Activated CD4-positive, alpha-beta T cell treated with anti-CD3 and anti-CD28 coated beads, Interleukin-2, amount 10 ng/mL, durations not matched to agents 24 days and 14 days (primary cell): ENCODE results near the gene NEURL1. TPM values are rescaled to one million over a fixed set of nuclear protein-coding genes. Genes with fewer than 3 reads are reported as not detected.
"Not testable (repeated sequence)": the region's sequence is repeated elsewhere in the genome, so short reads cannot be mapped to it uniquely, and the experiment has no call there.

Experiments used
- DNase-seq: peaks from one replicate; pipeline ENCODE4 v3.0.0; 2022
- H3K27ac Mint-ChIP-seq: one replicate; pipeline ENCODE4 v1.8.0; 2022; ENCODE audit warnings: mild to moderate bottlenecking, mixed read lengths
- H3K27me3 Mint-ChIP-seq: one replicate; pipeline ENCODE4 v1.8.0; 2022; ENCODE audit warnings: mixed read lengths
- H3K36me3 Mint-ChIP-seq: one replicate; pipeline ENCODE4 v1.8.0; 2022; ENCODE audit warnings: low read depth, mild to moderate bottlenecking, mixed read lengths
- H3K4me1 Mint-ChIP-seq: one replicate; pipeline ENCODE4 v1.8.0; 2021; ENCODE audit warnings: mixed read lengths
- H3K4me3 Mint-ChIP-seq: one replicate; pipeline ENCODE4 v1.8.0; 2022; ENCODE audit warnings: mild to moderate bottlenecking, moderate library complexity, mixed read lengths
- H3K9me3 Mint-ChIP-seq: one replicate; pipeline ENCODE4 v1.8.0; 2021; ENCODE audit warnings: mixed read lengths
- intact Hi-C: fragments of 100-400 bp; cut with micrococcal nuclease; formaldehyde crosslinking; loops from one replicate; pipeline ENCODE4 v1.15.1; 2023
- total RNA-seq: library from RNA; stranded (reverse); gene quantifications from 2 replicates; pipeline ENCODE4 v1.2.3, GENCODE V29; 2022

The NEURL1 gene
- total RNA-seq, 1 donor from 2014 or later, result 2.8 TPM

DNA sequence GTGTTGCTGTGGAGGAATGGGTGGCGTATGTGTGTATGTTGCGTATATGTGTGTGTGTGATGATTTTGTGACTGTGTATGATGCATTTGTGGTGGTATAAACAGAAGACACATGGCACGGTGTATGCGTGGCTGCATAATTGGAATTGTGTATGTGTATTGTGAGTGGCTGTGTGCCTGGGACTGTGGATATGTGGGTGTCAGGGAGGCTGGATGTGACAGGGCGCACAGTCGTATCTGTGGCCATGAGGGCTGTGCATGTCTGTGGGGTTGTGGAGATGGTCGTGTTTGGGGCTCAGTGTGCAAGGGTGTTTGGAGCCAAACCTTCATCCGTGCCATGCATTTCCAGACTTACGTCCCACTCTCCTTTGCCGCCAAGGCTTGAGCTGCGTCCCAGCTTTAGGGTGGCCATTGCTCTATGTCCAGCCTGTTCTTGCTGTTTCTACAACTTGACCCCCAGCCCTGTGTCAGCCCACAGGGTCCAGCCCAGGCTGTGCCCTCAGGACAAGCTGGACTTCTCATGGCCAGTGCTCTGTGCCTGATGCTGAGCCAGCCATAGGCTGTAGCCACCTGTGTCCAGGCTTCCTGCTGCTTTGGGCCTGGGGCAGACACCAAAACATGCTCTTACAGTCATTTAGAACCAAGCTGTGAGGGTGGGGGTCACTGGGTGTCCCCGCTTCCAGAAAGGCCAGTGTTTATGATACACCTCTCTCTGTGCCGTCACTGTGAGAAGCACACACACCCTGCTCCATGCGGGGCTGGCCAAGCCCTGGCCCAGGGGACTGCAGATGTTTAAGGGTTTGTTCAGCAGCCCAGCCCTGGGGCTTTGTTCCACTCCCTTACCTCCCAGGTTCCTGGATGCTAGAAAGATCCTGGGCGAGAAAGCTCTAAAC, 127.6 kb downstream of the NEURL1 start:
- no peak for DNase-seq
- Mint-ChIP-seq H3K27me3 (no peaks in the 10 kb centered on the region), H3K4me1 (no peaks in the 10 kb centered on the region), H3K4me3 (no peak overlapping the region), H3K36me3 (peaks cover 1% of the 10 kb centered on the region), H3K27ac (no peak overlapping the region), H3K9me3 (no peaks in the 10 kb centered on the region)
- intact Hi-C loops, result no loop called here

DNA sequence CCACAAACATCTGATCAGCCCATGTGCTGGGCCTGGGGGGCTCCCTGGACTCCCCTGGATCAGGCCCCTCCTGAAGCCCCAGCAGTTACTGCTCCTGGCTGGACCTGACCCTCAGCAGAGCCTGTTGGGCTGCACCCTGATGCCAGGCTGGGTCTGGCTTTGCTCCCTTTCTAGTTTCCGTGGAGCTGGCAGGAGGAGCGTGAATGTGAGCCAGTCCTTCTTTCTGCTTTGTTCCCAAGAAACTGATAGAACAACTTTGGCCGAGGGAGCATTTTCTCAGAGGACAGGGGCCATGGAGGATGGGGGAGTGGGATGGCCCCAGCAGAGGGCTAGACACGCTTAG, 128.2 kb downstream of the NEURL1 start:
- no peaks in the 10 kb centered on the region for H3K4me1 Mint-ChIP-seq
- no peaks in the 10 kb centered on the region for H3K27me3 Mint-ChIP-seq
- H3K4me3 Mint-ChIP-seq, result no peak overlapping the region
- H3K36me3 Mint-ChIP-seq, result peaks cover 1% of the 10 kb centered on the region
- H3K9me3 Mint-ChIP-seq, result no peaks in the 10 kb centered on the region
- DNase-seq, result no peak
- no peak overlapping the region for H3K27ac Mint-ChIP-seq
- intact Hi-C loops, result no loop called here

DNA sequence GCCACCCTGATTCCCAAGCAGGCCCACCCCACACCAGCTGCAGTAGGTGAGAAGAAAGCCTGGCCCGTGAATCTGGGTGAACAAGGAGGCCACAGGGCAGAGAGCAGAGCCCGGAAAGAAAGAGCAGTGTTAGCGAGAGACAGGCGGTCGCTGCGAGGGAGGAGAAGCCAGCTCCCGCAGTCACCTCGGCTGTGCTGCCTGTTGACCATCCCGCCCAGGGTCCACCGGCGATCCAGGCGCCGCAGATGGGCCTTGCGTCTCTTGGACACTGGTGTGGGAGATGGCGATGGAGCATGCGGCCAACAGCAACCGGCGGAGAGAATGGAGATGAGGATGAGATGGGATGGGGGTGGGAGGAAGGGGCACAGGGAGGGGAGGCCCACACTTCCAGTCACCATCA, 128.8 kb downstream of the NEURL1 start:
- H3K27me3 Mint-ChIP-seq, result no peaks in the 10 kb centered on the region
- no peaks in the 10 kb centered on the region for H3K4me1 Mint-ChIP-seq
- intact Hi-C loops, result no loop called here
- H3K4me3 Mint-ChIP-seq, result no peak overlapping the region
- no peak overlapping the region for H3K27ac Mint-ChIP-seq
- DNase-seq, result no peak
- H3K36me3 Mint-ChIP-seq, result peaks cover 1% of the 10 kb centered on the region
- no peaks in the 10 kb centered on the region for H3K9me3 Mint-ChIP-seq

DNA sequence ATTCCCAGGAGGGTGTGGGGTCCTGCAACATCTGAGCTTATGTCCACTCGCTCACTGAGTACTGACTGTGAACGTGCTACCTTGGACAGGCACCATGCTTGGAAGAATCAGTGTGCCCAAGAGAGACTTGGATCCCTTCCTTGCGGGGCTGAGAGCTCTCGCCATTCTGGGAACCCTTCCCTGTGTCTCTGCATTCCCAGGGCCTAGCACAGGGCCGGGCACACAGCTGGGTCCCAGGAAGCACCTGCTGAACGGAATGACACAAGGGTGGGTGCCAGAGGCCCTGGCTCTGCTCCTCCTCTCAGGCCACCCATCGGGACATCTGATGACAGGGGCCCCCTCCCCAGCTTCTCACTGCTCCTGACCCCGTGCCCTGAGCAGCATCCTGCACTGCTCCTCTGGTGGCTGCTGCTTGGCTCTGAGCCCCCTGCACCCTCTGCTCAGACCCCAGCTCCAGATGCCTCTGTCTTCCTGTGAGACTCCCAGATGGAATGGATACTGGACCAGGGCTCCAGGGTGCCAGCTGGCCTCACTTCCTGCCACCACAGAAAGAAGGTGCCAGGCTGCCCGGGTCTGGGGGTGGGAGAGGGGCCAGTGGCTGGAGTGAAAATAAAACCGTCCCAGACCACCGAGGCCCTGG, 129.6 kb downstream of the NEURL1 start:
- no peak overlapping the region for H3K27ac Mint-ChIP-seq
- DNase-seq, result no peak
- H3K9me3 Mint-ChIP-seq, result no peaks in the 10 kb centered on the region
- H3K4me1 Mint-ChIP-seq, result no peaks in the 10 kb centered on the region
- H3K36me3 Mint-ChIP-seq, result peaks cover 3% of the 10 kb centered on the region
- H3K27me3 Mint-ChIP-seq, result no peaks in the 10 kb centered on the region
- H3K4me3 Mint-ChIP-seq, result no peak overlapping the region
- intact Hi-C loops, result no loop called here

DNA sequence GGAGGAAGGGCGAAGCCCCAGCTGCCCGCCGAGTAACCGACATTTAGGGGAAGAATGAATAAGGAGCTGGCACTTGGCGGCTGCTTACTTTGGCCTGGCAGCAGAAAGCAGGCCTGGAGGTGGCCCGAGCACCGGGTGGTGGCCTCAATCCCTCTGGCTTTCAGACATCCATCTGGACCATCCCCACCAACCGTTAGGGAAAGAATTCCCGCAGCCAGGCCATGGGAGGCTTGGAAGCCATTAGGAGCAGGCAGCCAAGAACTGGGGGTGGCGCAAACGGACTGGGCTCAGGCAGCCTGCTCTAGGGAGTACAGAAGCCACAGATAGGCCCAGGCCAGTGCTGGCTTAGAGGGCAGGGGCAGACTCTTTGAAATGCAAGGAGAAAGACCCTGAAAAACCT, 132.7 kb downstream of the NEURL1 start:
- Mint-ChIP-seq H3K4me3 (no peak overlapping the region), H3K27ac (no peak overlapping the region), H3K27me3 (no peaks in the 10 kb centered on the region), H3K36me3 (peaks cover 2% of the 10 kb centered on the region), H3K9me3 (no peaks in the 10 kb centered on the region), H3K4me1 (peaks cover 2% of the 10 kb centered on the region)
- intact Hi-C loops, result no loop called here
- no peak for DNase-seq

DNA sequence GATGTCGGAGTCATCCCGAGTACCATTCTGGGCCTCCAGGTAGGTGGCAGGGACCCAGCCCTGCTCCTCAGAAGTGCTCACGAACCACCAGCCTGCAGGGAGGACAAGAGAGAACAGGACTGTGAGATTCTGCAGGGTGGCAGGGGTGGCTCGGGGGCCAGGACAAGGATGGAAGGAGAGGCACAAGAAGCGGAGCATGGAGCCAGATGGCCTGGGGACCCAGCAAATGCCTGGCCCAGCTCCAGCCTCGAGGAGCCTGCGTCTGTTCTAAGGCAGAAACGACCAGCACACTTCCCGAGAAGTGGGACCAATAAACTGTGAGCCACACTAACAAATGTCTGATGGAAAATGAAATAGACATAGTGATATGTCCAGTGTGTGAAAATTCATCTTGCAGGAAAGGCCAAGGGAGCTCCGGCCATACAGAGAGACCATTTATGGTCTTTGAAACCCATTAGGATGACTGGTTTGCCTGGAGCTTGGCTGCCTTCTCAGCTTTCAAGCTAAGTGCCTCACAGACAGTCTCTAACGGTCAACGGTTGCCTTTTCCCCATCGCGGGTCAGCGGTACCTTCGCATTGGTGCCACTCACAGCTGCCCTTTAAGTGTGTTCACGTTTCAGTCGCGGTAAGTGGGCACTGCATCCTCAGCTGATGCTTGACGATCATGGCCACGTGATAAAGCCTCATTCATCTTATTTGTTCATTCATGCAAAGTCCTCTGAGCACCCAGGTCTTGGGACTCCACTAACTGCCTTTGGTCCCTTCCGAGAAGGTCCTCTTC, 133.8 kb downstream of the NEURL1 start:
- Mint-ChIP-seq H3K27ac (no peak overlapping the region), H3K36me3 (peaks cover 2% of the 10 kb centered on the region), H3K4me3 (no peak overlapping the region), H3K27me3 (no peaks in the 10 kb centered on the region), H3K4me1 (peaks cover 2% of the 10 kb centered on the region), H3K9me3 (no peaks in the 10 kb centered on the region)
- no peak for DNase-seq
- intact Hi-C loops, result no loop called here

DNA sequence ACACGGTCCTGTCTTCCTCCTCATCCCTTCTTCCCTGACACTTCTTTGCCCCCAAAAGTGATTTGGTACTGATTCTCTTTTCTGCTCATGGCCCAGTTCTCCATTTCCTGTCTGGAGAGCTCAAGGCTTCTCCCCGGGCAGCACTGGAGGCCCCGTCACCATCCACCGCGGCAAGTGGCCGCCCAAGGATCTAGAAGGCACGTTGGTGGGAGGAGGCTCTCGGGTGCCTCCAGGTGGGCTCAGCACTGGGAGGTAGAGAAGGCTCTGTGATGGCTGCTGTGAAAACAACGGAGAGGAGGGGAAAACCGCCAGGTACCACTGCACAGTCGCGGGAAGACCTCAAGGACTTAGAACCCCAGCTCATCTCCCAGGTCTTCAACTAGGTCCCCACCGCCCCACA, 134.4 kb downstream of the NEURL1 start:
- H3K4me1 Mint-ChIP-seq, result peaks cover 2% of the 10 kb centered on the region
- H3K4me3 Mint-ChIP-seq, result no peak overlapping the region
- H3K27ac Mint-ChIP-seq, result no peak overlapping the region
- no peaks in the 10 kb centered on the region for H3K9me3 Mint-ChIP-seq
- H3K36me3 Mint-ChIP-seq, result peaks cover 2% of the 10 kb centered on the region
- DNase-seq, result no peak
- H3K27me3 Mint-ChIP-seq, result no peaks in the 10 kb centered on the region
- intact Hi-C loops, result no loop called here

DNA sequence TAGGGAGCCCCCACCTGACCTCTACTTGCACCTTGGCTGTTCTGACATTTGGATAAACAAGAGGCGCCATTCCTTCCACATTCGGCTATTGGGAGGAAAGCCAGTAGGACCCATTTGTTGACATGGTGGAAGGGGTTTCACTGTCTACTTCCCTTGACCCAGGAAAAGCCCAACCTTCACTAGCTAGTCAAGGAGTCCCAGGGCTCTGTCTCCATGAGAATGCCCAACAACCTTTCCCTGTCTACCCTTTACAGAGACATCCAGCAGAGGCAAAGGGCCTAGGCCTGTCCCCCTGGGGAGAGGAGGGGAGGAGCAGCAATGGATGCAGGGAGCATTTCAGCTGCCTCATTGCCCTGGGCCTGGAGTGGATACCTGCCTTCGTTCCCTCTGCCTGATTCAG, 136.1 kb downstream of the NEURL1 start:
- Mint-ChIP-seq H3K36me3 (peaks cover 2% of the 10 kb centered on the region), H3K27ac (no peak overlapping the region), H3K9me3 (no peaks in the 10 kb centered on the region), H3K27me3 (no peaks in the 10 kb centered on the region), H3K4me1 (peaks cover 2% of the 10 kb centered on the region), H3K4me3 (no peak overlapping the region)
- intact Hi-C loops, result no loop called here
- no peak for DNase-seq

DNA sequence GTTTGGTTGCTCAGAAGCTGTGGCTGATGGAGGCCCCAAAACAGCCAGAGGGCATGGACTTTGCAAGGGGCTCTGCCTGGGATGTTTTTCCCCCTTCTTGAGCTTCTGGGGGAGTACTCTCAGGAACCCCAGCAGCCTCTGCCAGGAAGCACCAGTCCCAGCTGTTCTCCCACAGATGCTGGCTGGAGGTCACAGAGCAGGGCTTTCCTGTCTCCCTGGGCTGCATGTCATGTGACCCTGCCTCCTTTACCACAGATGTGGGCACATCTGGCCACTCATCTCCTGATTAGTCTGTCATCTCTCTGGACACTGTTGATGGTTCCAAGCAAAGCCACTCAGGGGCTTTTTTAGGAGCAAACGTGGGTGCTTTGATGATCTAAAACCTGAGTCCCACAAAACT, 136.7 kb downstream of the NEURL1 start:
- Mint-ChIP-seq H3K4me3 (no peak overlapping the region), H3K27me3 (no peaks in the 10 kb centered on the region), H3K4me1 (peaks cover 5% of the 10 kb centered on the region), H3K36me3 (peaks cover 2% of the 10 kb centered on the region), H3K9me3 (no peaks in the 10 kb centered on the region), H3K27ac (no peak overlapping the region)
- intact Hi-C loops, result no loop called here
- DNase-seq, result no peak

DNA sequence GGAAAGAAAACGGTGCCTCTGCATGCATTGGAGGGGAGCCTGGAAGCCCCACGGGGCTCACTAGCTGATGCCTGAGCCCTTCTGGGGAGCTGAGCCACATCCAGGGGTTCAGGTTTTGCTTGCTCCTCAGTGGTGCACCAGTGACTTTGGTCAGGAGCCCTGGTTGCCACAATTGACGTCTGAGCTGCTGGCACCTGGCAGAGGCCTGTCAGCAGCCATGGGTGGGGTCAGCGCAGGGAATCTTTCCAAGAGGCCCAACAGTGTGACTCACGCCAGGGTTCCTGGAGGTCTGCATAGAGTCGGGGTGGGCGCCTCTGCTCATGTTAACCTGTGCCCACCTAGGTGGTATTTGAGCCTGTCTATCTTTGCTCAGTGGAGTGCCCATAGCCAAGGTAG, 138.7 kb downstream of the NEURL1 start:
- DNase-seq, result no peak
- H3K4me3 Mint-ChIP-seq, result no peak overlapping the region
- peaks cover 2% of the 10 kb centered on the region for H3K36me3 Mint-ChIP-seq
- peaks cover 5% of the 10 kb centered on the region for H3K4me1 Mint-ChIP-seq
- no peak overlapping the region for H3K27ac Mint-ChIP-seq
- no peaks in the 10 kb centered on the region for H3K27me3 Mint-ChIP-seq
- no peaks in the 10 kb centered on the region for H3K9me3 Mint-ChIP-seq
- intact Hi-C loops, result no loop called here

DNA sequence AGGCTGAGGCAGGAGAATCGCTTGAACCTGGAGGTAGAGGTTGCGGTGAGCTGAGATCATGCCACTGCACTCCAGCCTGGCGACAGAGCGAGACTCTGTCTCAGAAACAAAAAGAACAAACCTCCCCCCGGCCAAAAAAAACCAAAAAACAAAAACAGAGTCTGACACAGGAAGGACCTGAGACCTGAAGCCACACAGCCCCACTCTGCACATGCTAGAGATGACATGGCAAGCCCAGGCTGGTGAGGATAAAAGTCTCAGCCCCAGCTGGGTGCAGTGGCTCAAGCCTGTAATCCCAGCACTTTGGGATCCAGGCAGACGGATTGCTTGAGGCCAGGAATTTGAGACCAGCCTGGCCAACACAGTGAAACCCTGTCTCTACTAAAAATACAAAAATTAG, 139.4 kb downstream of the NEURL1 start:
- H3K4me1 Mint-ChIP-seq, H3K27ac Mint-ChIP-seq, H3K9me3 Mint-ChIP-seq, H3K36me3 Mint-ChIP-seq, intact Hi-C loops, DNase-seq, H3K4me3 Mint-ChIP-seq, H3K27me3 Mint-ChIP-seq: not testable (repeated sequence)

DNA sequence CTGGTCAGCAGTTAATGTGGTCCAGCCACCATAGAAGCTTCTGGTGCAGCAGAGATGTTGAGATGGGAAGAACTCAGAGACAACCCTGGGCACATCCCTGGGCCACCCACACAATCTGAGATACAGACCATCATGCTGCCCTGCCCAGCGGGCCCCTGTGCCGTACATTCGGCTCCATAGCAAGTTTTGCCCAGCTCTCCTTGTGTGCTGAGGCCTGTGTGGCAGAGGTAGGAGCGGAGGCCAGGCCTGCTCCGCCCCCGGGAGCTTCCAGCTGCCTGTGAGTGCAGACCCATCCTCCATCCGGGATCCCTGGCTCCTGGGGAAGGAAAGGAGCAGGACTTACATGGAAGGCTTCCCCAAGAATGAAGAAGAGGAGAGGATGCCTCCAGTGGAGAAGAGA, 140.3 kb downstream of the NEURL1 start:
- intact Hi-C loops, result no loop called here
- H3K4me3 Mint-ChIP-seq, result no peak overlapping the region
- no peaks in the 10 kb centered on the region for H3K36me3 Mint-ChIP-seq
- no peak overlapping the region for H3K27ac Mint-ChIP-seq
- no peaks in the 10 kb centered on the region for H3K9me3 Mint-ChIP-seq
- peaks cover 5% of the 10 kb centered on the region for H3K4me1 Mint-ChIP-seq
- DNase-seq, result no peak
- H3K27me3 Mint-ChIP-seq, result no peaks in the 10 kb centered on the region

DNA sequence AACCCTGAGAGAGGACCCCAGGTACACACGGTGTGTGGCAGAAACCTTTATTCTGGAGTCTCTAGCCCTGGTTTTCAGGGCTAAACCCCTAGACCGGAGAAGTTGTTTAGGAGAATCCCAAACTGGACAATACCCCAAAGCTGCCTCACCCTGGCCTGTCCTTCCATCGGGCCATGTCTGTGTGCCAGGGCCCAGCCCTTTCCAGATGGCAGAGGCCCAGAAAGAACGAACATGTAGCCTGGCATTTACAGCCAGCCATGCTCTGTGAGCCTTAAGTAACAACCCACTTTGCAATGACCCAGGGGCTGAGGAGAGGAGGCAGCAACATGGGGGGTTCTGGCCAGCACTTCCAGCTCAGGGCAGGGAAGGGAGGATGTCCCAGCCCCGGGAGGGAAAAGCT, 142.1 kb downstream of the NEURL1 start:
- no peak for DNase-seq
- intact Hi-C loops, result no loop called here
- no peak overlapping the region for H3K4me3 Mint-ChIP-seq
- H3K27me3 Mint-ChIP-seq, result no peaks in the 10 kb centered on the region
- H3K9me3 Mint-ChIP-seq, result no peaks in the 10 kb centered on the region
- H3K36me3 Mint-ChIP-seq, result no peaks in the 10 kb centered on the region
- peaks cover 3% of the 10 kb centered on the region for H3K4me1 Mint-ChIP-seq
- H3K27ac Mint-ChIP-seq, result no peak overlapping the region

DNA sequence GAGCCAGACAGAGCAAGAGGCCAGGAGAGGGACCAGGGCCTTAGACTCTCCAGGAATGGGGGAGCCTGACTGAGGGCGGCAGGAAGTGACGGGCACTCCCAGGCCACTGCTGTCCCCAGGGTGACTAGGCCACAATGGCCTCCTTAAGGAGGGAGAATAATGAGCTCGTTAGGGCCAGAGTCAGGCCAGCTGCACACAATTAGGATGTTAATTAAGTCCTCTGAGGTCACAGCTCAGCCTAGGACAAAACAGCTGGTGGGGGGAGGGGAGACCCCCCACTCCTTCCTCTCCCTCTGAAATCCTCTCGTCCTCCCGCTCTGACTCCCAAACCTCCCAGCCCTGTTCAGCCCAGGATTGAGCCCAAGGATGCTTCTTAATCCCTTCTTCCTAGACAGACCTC, 143.0 kb downstream of the NEURL1 start:
- Mint-ChIP-seq H3K27me3 (no peaks in the 10 kb centered on the region), H3K4me3 (no peak overlapping the region), H3K9me3 (no peaks in the 10 kb centered on the region), H3K4me1 (peaks cover 3% of the 10 kb centered on the region), H3K27ac (no peak overlapping the region), H3K36me3 (no peaks in the 10 kb centered on the region)
- intact Hi-C loops, result no loop called here
- no peak for DNase-seq
